Mucosa of descending colon (tissue), 3 donors: ENCODE results near the gene RGS6. TPM values are rescaled to one million over a fixed set of nuclear protein-coding genes. Genes with fewer than 3 reads are reported as not detected.

Source experiments
- ATAC-seq: fragments of 200-7000 bp; cut with Tn5 transposase; one replicate; pipeline ENCODE4 v1.9.1; 2020; ENCODE audit warnings: mild to moderate bottlenecking, moderate library complexity
- DNase-seq, 3 donors: peaks; one replicate each; pipeline ENCODE4 v3.0.0-alpha.2; 2020
- H3K36me3 ChIP-seq: fragments of 200-600 bp; one replicate; pipeline ENCODE4 v1.8.0; 2021; ENCODE audit warnings: low read depth, mild to moderate bottlenecking
- H3K4me1 ChIP-seq: fragments of 200-600 bp; one replicate; pipeline ENCODE4 v1.8.0; 2021; ENCODE audit warnings: low read depth, mild to moderate bottlenecking
- H3K4me3 ChIP-seq: fragments of 200-600 bp; one replicate; pipeline ENCODE4 v1.8.0; 2021; ENCODE audit warnings: mild to moderate bottlenecking
- H3K9me3 ChIP-seq: fragments of 200-600 bp; one replicate; pipeline ENCODE4 v1.8.0; 2021; ENCODE audit warnings: mild to moderate bottlenecking
- CTCF ChIP-seq: fragments of 200-600 bp; IDR thresholded peaks from one replicate; pipeline ENCODE4 v1.8.0; 2022; ENCODE audit warnings: antibody characterized with exemption, mild to moderate bottlenecking
- intact Hi-C, 2 donors: fragments of 100-400 bp; cut with DNase I in 1 of 2; cut with micrococcal nuclease in 1 of 2; formaldehyde crosslinking; loops; one replicate each; pipeline versions ENCODE4 v1.11.0 to v1.11.1; 2022; cut with DNase I, micrococcal nuclease
- total RNA-seq, 3 donors: library from RNA; stranded (reverse); fragmentation: NEBNext Ultra II Directional in 2 of 3; extraction: Animal tissue kit (Norgen Biotek cat#: 25700) in 2 of 3; gene quantifications; one replicate each; pipeline versions ENCODE4 v1.2.1 to v1.2.4, GENCODE V29; 2021 to 2023
- donor health status: DM: no; HTN: no; CAD: no; lungs with moderate emphysema.
- donor health status: DM: no; HTN: no; CAD: no.
- donor health status: DM: no; HTN: yes; CAD: no.

The RGS6 gene
- total RNA-seq, 3 donors from 2014 or later: 0.66 to 2.5 (median 0.94) TPM

- Histone ChIP-seq H3K4me1 (no peaks in the 10 kb centered on the region), H3K4me3 (no peak overlapping the region), H3K9me3 (no peaks in the 10 kb centered on the region), H3K36me3 (no peaks in the 10 kb centered on the region)
- DNase-seq (no peak), ATAC-seq (no peak)
- TF ChIP-seq CTCF: no peak
- intact Hi-C loops: no loop called here
Measured at GRCh38 chr14:72610096-72610830, 678.0 kb downstream of the RGS6 start.

GRCh38 chr14:72610831-72611200, 678.6 kb downstream of the RGS6 start:
- no peak for TF ChIP-seq CTCF
- intact Hi-C loops: no loop called here
- H3K9me3 ChIP-seq: no peaks in the 10 kb centered on the region
- ATAC-seq (no peak), DNase-seq (no peak)
- no peaks in the 10 kb centered on the region for H3K4me1 ChIP-seq
- no peak overlapping the region for H3K4me3 ChIP-seq
- H3K36me3 ChIP-seq: no peaks in the 10 kb centered on the region

GRCh38 chr14:72611506-72611905, 679.3 kb downstream of the RGS6 start:
- ATAC-seq (no peak), DNase-seq (no peak)
- H3K36me3 ChIP-seq: no peaks in the 10 kb centered on the region
- no peaks in the 10 kb centered on the region for H3K9me3 ChIP-seq
- H3K4me1 ChIP-seq: no peaks in the 10 kb centered on the region
- intact Hi-C loops: no loop called here
- H3K4me3 ChIP-seq: no peak overlapping the region
- no peak for TF ChIP-seq CTCF

GRCh38 chr14:72612041-72612440, 679.8 kb downstream of the RGS6 start:
- TF ChIP-seq CTCF: no peak
- no peak for DNase-seq
- intact Hi-C loops: no loop called here
- no peaks in the 10 kb centered on the region for H3K4me1 ChIP-seq
- no peak overlapping the region for H3K4me3 ChIP-seq
- ATAC-seq: no peak
- H3K9me3 ChIP-seq: no peaks in the 10 kb centered on the region
- H3K36me3 ChIP-seq: no peaks in the 10 kb centered on the region

- no peaks in the 10 kb centered on the region for H3K9me3 ChIP-seq
- no peaks in the 10 kb centered on the region for H3K36me3 ChIP-seq
- no peak for TF ChIP-seq CTCF
- intact Hi-C loops: no loop called here
- DNase-seq (peak in 2 of 3 donors; percentile 35 to 37), ATAC-seq (no peak)
- no peak overlapping the region for H3K4me3 ChIP-seq
- H3K4me1 ChIP-seq: no peaks in the 10 kb centered on the region
Measured at GRCh38 chr14:72613231-72613974, 681.2 kb downstream of the RGS6 start.
